IMR-90 (cell line): ENCODE data around the gene GRK5. TPM values are rescaled to one million over a fixed set of nuclear protein-coding genes. Genes with fewer than 3 reads are reported as not detected.
A peak's percentile ranks its signal among the peaks of the same experiment; 100 is the strongest.

Source experiments
- ATAC-seq: fragments of 200-7000 bp; cut with Tn5 transposase; 2 replicates; pipeline ENCODE4 v1.9.1; 2020; ENCODE audit warnings: low read depth, mild to moderate bottlenecking, moderate library complexity
- BruUV-seq: library from RNA; stranded (reverse); fragments of 400-500 nt; replicated peaks from 2 replicates; lab custom pipeline; 2021; lab: Mats Ljungman, UMichigan
- CTCF ChIA-PET: fragments of 300-600 bp; formaldehyde crosslinking; extraction: SDS; loops from one replicate; lab custom pipeline; 2021; ENCODE audit warnings: antibody characterized with exemption; lab: Yijun Ruan, JAX
- POLR2A ChIA-PET: fragments of 300-600 bp; sonication (Branson Sonifier 250); formaldehyde crosslinking; loops from one replicate; lab custom pipeline; 2022; ENCODE audit warnings: antibody characterized with exemption; ENCODE audit not compliant: unreplicated experiment; lab: Charles Lee
- DNase-seq: peaks from one replicate; pipeline ENCODE4 v3.0.0; 2013
- H2AFZ ChIP-seq: replicated peaks from 2 replicates; pipeline ENCODE3; 2013; ENCODE audit warnings: low read length, mild to moderate bottlenecking; ENCODE audit not compliant: poor library complexity
- H2AK5ac ChIP-seq: 2 replicates; pipeline ENCODE4 v1.6.1; 2013; ENCODE audit warnings: low read depth, low read length, inconsistent platforms
- H2AK9ac ChIP-seq: replicated peaks from 2 replicates; pipeline ENCODE3; 2013; ENCODE audit warnings: mild to moderate bottlenecking, low read depth, low read length, moderate library complexity; ENCODE audit not compliant: poor library complexity
- H2BK120ac ChIP-seq: 2 replicates; pipeline ENCODE4 v1.6.1; 2013; ENCODE audit warnings: low read depth, low read length, inconsistent platforms
- H2BK15ac ChIP-seq: 3 replicates; pipeline ENCODE4 v1.6.1; 2013; ENCODE audit warnings: low read depth, low read length, inconsistent platforms
- H2BK20ac ChIP-seq: 2 replicates; pipeline ENCODE4 v1.6.1; 2013; ENCODE audit warnings: low read depth, mild to moderate bottlenecking, inconsistent platforms, low read length, moderate library complexity
- H2BK5ac ChIP-seq: 2 replicates; pipeline ENCODE4 v1.6.1; 2013; ENCODE audit warnings: mild to moderate bottlenecking, low read depth, low read length, inconsistent platforms; ENCODE audit not compliant: poor library complexity, severe bottlenecking
- H3K14ac ChIP-seq: replicated peaks from 2 replicates; pipeline ENCODE4 v1.6.1; 2013; ENCODE audit warnings: low read depth, low read length, inconsistent platforms
- H3K18ac ChIP-seq: 2 replicates; pipeline ENCODE4 v1.6.1; 2013; ENCODE audit warnings: low read depth, low read length, control low read depth
- H3K23ac ChIP-seq: 2 replicates; pipeline ENCODE4 v1.6.1; 2013; ENCODE audit warnings: low read depth, low read length, inconsistent platforms
- H3K27ac ChIP-seq: 2 replicates; pipeline ENCODE4 v1.5.1; 2013; ENCODE audit warnings: mild to moderate bottlenecking, control low read depth, low read length; ENCODE audit not compliant: insufficient read depth
- H3K27me3 ChIP-seq: 2 replicates; pipeline ENCODE4 v1.6.1; 2013; ENCODE audit warnings: low read length; ENCODE audit not compliant: control insufficient read depth, insufficient read depth
- H3K36me3 ChIP-seq: 2 replicates; pipeline ENCODE4 v1.6.1; 2013; ENCODE audit warnings: low read length, mixed read lengths; ENCODE audit not compliant: control insufficient read depth, insufficient read depth
- H3K4ac ChIP-seq: 2 replicates; pipeline ENCODE4 v1.6.1; 2013; ENCODE audit warnings: low read depth, low read length, inconsistent platforms
- H3K4me1 ChIP-seq: 2 replicates; pipeline ENCODE4 v1.6.1; 2013; ENCODE audit warnings: low read length, mixed read lengths; ENCODE audit not compliant: control insufficient read depth, insufficient read depth
- H3K4me2 ChIP-seq: 2 replicates; pipeline ENCODE4 v1.6.1; 2013; ENCODE audit warnings: low read depth, mild to moderate bottlenecking, control low read depth, low read length, moderate library complexity
- H3K4me3 ChIP-seq: 2 replicates; pipeline ENCODE4 v1.5.1; 2013; ENCODE audit warnings: low read depth, mild to moderate bottlenecking, control low read depth, low read length, moderate library complexity; ENCODE audit not compliant: insufficient read depth
- H3K56ac ChIP-seq: 2 replicates; pipeline ENCODE4 v1.6.1; 2013; ENCODE audit warnings: low read length, inconsistent platforms; ENCODE audit not compliant: insufficient read depth; ENCODE audit errors: extremely low read depth
- H3K79me1 ChIP-seq, 2 experiments: 2 replicates each; pipeline ENCODE4 v1.6.1; 2013; ENCODE audit warnings: low read length in 2 of 2, inconsistent platforms in 1 of 2, low read depth in 1 of 2
- H3K9ac ChIP-seq: 2 replicates; pipeline ENCODE4 v1.6.1; 2013; ENCODE audit warnings: low read depth, low read length, control low read depth
- H3K9me1 ChIP-seq: 2 replicates; pipeline ENCODE4 v1.6.1; 2013; ENCODE audit warnings: low read length, inconsistent platforms; ENCODE audit not compliant: insufficient read depth
- H3K9me3 ChIP-seq: 2 replicates; pipeline ENCODE4 v1.6.1; 2013; ENCODE audit warnings: low read length; ENCODE audit not compliant: control insufficient read depth, insufficient read depth
- H4K20me1 ChIP-seq: 2 replicates; pipeline ENCODE4 v1.6.1; 2013; ENCODE audit warnings: low read length, inconsistent platforms; ENCODE audit not compliant: insufficient read depth
- H4K5ac ChIP-seq: 2 replicates; pipeline ENCODE4 v1.6.1; 2013; ENCODE audit warnings: mild to moderate bottlenecking, low read depth, low read length, control low read depth
- H4K8ac ChIP-seq, 2 experiments: 2 replicates each; pipeline ENCODE4 v1.6.1; 2013; ENCODE audit warnings: low read depth in 2 of 2, low read length in 2 of 2, control low read depth in 1 of 2, inconsistent platforms in 1 of 2
- H4K91ac ChIP-seq: 2 replicates; pipeline ENCODE4 v1.6.1; 2013; ENCODE audit warnings: low read depth, low read length, inconsistent platforms; ENCODE audit not compliant: insufficient read depth
- BHLHE40 ChIP-seq: fragments of 150-350 bp; IDR thresholded peaks from 2 replicates; pipeline ENCODE4 v1.6.1; 2016; ENCODE audit warnings: mild to moderate bottlenecking, low read depth, low read length
- CEBPB ChIP-seq: IDR thresholded peaks from 2 replicates; pipeline ENCODE4 v1.6.1; 2012; ENCODE audit warnings: low read depth, low read length, improper control_type of control experiment
- CHD1 ChIP-seq: IDR thresholded peaks from 2 replicates; pipeline ENCODE4 v1.6.1; 2012; ENCODE audit warnings: low read depth, low read length, improper control_type of control experiment
- CTCF ChIP-seq: conservative IDR thresholded peaks from 2 replicates; pipeline ENCODE4 v1.5.1; 2012; ENCODE audit warnings: mild to moderate bottlenecking, low read depth, low read length, improper control_type of control experiment
- ELK1 ChIP-seq: fragments of 150-350 bp; IDR thresholded peaks from 2 replicates; pipeline ENCODE4 v1.6.1; 2016; ENCODE audit warnings: low read depth, mild to moderate bottlenecking, low read length, moderate library complexity, borderline replicate concordance
- FOS ChIP-seq: fragments of 150-350 bp; IDR thresholded peaks from 2 replicates; pipeline ENCODE4 v1.6.1; 2016; ENCODE audit warnings: low read depth, low read length
- MAFK ChIP-seq: IDR thresholded peaks from 2 replicates; pipeline ENCODE4 v1.6.1; 2012; ENCODE audit warnings: low read depth, low read length, improper control_type of control experiment
- MAZ ChIP-seq: IDR thresholded peaks from 2 replicates; pipeline ENCODE4 v1.6.1; 2012; ENCODE audit warnings: low read depth, mild to moderate bottlenecking, low read length, improper control_type of control experiment, moderate library complexity, borderline replicate concordance
- MXI1 ChIP-seq: IDR thresholded peaks from 2 replicates; pipeline ENCODE4 v1.6.1; 2012; ENCODE audit warnings: low read depth, mild to moderate bottlenecking, low read length, moderate library complexity, borderline replicate concordance
- NFE2L2 ChIP-seq: fragments of 150-350 bp; IDR thresholded peaks from 2 replicates; pipeline ENCODE4 v1.6.1; 2016; ENCODE audit warnings: low read depth, mild to moderate bottlenecking, low read length
- POLR2A ChIP-seq: IDR thresholded peaks from 2 replicates; pipeline ENCODE4 v1.6.1; 2012; ENCODE audit warnings: mild to moderate bottlenecking, low read depth, low read length
- RAD21 ChIP-seq: IDR thresholded peaks from 2 replicates; pipeline ENCODE4 v1.6.1; 2012; ENCODE audit warnings: low read length, improper control_type of control experiment
- RCOR1 ChIP-seq: IDR thresholded peaks from 2 replicates; pipeline ENCODE4 v1.6.1; 2012; ENCODE audit warnings: mild to moderate bottlenecking, low read length, improper control_type of control experiment; ENCODE audit not compliant: insufficient replicate concordance
- RFX5 ChIP-seq: IDR thresholded peaks from 2 replicates; pipeline ENCODE4 v1.8.0; 2012; ENCODE audit warnings: low read depth, mild to moderate bottlenecking, low read length, moderate library complexity
- SMC3 ChIP-seq: fragments of 150-350 bp; IDR thresholded peaks from 2 replicates; pipeline ENCODE4 v1.6.1; 2016; ENCODE audit warnings: low read depth, mild to moderate bottlenecking, antibody characterized with exemption, low read length, moderate library complexity
- USF2 ChIP-seq: fragments of 150-350 bp; IDR thresholded peaks from 2 replicates; pipeline ENCODE4 v1.6.1; 2017; ENCODE audit warnings: mild to moderate bottlenecking, antibody characterized with exemption, low read length, low read depth
- WGBS, 2 experiments: methylation state at CpG; one replicate each; pipeline versions ENCODE4 v1.1.5 to v1.1.7; 2013; ENCODE audit warnings: missing lambda C conversion rate in 2 of 2; ENCODE audit not compliant: insufficient read length in 1 of 2; ENCODE audit errors: extremely low coverage in 2 of 2; 5-methylcytosine and 5-hydroxymethylcytosine counted together
- dilution Hi-C: fragments of 300-500 bp; cut with HindIII; formaldehyde crosslinking; loops from one replicate; pipeline ENCODE4 v1.14.3; 2018; ENCODE audit warnings: low sequenced_read_pairs; ENCODE audit not compliant: unreplicated experiment
- in situ Hi-C: fragments of 300-500 bp; cut with MboI; formaldehyde crosslinking; loops from 3 replicates; pipeline ENCODE4 v1.14.3; 2019; ENCODE audit warnings: low sequenced_read_pairs, inconsistent platforms, mixed read lengths
- intact Hi-C: fragments of 100-400 bp; cut with micrococcal nuclease; formaldehyde crosslinking; loops from 2 replicates; pipeline ENCODE4 v1.10.0; 2022
- polyA plus RNA-seq, 3 experiments: library from polyadenylated mRNA; depleted of rRNA; stranded (reverse); fragments of >200 nt; gene quantifications; 2 replicates each; pipeline ENCODE4 v1.2.3, GENCODE V29; 2012; ENCODE audit warnings: low replicate concordance in 1 of 3
- total RNA-seq: library from RNA; depleted of rRNA; stranded (reverse); fragments of >200 nt; gene quantifications from 2 replicates; pipeline ENCODE4 v1.2.3, GENCODE V29; 2012

Gene GRK5
- total and polyA plus RNA-seq, 2 of the 4 experiments (the other 2 are of a cell fraction) = 12.9 to 16.3 TPM

GRCh38 chr10:119337223-119337622, 129.9 kb downstream of the GRK5 start:
- Histone ChIP-seq H4K20me1 (peaks cover 59% of the 10 kb centered on the region), H3K4me2 (no peak overlapping the region), H2AK9ac (no peak overlapping the region), H2BK20ac (peak overlapping the region; percentile 35; the same call in 1 of the 2 replicates), H4K8ac (peak overlapping the region in 1 of 2 experiments; percentile 1; a peak in 1 of 4 replicates), H2BK15ac (0 out of 3 replicates have a peak overlapping the region, but pooled peaks have one; percentile 7), H3K4ac (peak overlapping the region; percentile 65), H2BK120ac (peak overlapping the region; percentile 39; the same call in 1 of the 2 replicates), H4K91ac (peak overlapping the region; percentile 23; the same call in 1 of the 2 replicates), H3K14ac (no peak overlapping the region; the same call in 1 of the 2 replicates), H3K36me3 (peaks cover 41% of the 10 kb centered on the region), H3K79me1 (peaks cover 40 to 83% of the 10 kb centered on the region in 2 experiments), H3K4me1 (peaks cover 38% of the 10 kb centered on the region), H3K27ac (no peak overlapping the region), H4K5ac (no peak overlapping the region), H2BK5ac (no peak overlapping the region), H3K27me3 (no peaks in the 10 kb centered on the region), H3K9me3 (no peaks in the 10 kb centered on the region), H3K23ac (no peak overlapping the region), H3K9ac (no peak overlapping the region), H3K4me3 (no peak overlapping the region), H2AK5ac (no peak overlapping the region), H2AFZ (no peak overlapping the region), H3K56ac (no peak overlapping the region), H3K9me1 (peaks cover 37% of the 10 kb centered on the region), H3K18ac (no peak overlapping the region)
- TF ChIP-seq NFE2L2 (no peak), CTCF (no peak), RAD21 (no peak), RCOR1 (no peak), ELK1 (no peak), SMC3 (no peak), MAFK (no peak), MXI1 (no peak), USF2 (no peak), BHLHE40 (no peak), CEBPB (no peak), RFX5 (no peak), CHD1 (no peak), MAZ (no peak), FOS (no peak), POLR2A (no peak)
- BruUV-seq = no TSS peak
- intact Hi-C loops (loop anchor here (5.0 kb wide), 1 partner anchor 75 kb away; no protein-coding TSS in a partner anchor), in situ Hi-C loops (no loop called here), dilution Hi-C loops (no loop called here)
- no peak for DNase-seq
- no CpG with 5 or more reads among the region's 4 CpGs for WGBS, 2 experiments
- CTCF ChIA-PET = no interaction called here
- ATAC-seq = no peak
- POLR2A ChIA-PET = no interaction called here
